KG1 (cell line): ENCODE data around the gene CHRD.

Experiments used
- DNase-seq: peaks from one replicate; lab custom pipeline; 2025; lab: John Stamatoyannopoulos, UW

The CHRD gene

GRCh38 chr3:184346480-184347190 lies 33.2 kb upstream of the CHRD start:
- DNase-seq = no peak

DNA sequence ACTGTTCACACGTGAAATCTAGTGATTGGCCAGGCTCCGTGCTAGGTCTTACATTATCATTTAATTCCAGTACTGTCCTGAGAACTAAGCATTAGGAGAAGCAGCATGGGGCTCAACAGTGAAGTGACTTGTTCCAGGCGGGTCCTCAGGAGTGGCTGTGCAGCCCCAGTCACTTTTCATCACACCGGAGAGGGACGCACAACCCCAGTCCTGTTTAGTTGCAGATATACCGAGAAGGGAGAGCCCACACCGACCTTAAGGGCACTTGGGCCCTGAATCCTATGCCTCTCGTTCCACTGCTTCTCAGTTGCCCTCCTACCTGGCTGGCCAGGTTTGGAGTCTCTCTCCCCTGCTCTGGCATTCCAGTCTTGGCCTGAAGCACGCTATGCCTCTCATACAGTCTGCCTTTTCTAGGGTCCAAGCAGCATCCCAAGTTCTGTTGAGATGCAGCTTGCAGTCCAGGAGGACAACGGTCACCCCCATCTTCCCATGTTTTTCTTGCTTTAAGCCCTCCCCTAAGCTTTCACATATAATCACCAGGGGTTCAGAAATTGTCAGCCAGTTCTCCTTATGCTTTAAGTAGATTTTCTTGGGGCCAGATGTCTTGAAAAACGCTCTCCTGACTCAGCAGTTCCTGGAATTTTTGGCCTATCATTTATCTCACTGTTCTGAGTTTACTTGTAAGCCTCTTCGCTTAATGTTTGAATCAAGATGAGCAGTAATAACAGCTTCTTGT lies 32.4 kb upstream of the CHRD start:
- DNase-seq = no peak

GRCh38 chr3:184348057-184348382 lies 31.8 kb upstream of the CHRD start:
- no peak for DNase-seq

GRCh38 chr3:184349563-184350470 lies 30.0 kb upstream of the CHRD start:
- no peak for DNase-seq

- DNase-seq = no peak
These were observed 29.2 kb upstream of the CHRD start for GRCh38 chr3:184350618-184351017.

GRCh38 chr3:184351511-184352148 lies 28.2 kb upstream of the CHRD start:
- no peak for DNase-seq

DNA sequence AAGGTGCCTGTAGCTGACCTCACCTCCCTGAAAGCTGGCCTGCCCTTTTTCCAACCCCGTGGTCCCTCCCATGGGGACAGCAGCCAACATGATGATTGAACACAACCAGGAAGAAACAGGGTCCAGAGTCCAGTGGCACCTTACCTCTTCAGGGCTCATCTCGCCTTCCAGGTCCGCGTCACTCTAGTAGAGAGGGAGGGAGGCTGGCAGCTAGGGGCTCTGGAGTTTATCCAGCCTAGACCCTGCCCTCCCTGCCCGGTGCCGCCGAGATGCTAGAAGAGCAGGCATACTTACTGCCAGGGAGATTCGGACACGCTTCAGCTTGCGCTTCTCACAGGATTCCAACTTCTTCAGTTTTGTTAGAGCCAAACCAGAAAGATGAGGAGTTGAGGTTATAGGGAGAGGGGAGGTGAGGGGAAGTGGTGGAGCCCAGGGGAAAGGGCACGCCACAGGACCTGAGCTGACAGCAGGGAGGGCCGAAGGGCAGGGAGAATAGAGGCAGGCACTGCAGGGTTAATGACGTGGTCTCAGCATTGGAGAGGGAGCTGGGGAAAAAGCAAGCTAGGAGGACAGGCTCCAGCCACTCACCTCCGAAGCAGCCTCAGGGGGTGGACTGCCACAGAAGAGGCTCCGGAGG lies 27.6 kb upstream of the CHRD start:
- no peak for DNase-seq

GRCh38 chr3:184352897-184353545 lies 26.8 kb upstream of the CHRD start:
- no peak for DNase-seq

DNA sequence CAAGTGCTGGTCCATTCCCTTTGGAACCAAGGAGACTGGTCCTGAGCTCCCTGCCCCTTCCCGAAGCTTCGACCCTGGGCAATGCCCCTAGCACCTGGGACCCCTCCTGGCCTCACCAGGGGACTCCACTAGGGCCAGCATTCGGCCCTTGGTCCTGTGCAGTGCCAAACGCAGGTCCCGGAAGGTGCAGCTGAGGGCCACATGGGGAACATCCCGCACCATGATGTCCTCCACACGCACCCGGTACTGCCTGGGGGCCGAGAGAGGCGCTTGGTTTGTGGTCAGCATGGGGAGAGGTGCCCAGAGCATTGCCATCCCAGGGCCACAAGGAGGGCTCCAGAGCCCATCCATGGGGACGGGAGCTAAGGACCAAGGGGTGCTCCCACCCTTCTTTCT lies 26.3 kb upstream of the CHRD start:
- no peak for DNase-seq

GRCh38 chr3:184354121-184354728 lies 25.6 kb upstream of the CHRD start:
- DNase-seq = no peak

DNA sequence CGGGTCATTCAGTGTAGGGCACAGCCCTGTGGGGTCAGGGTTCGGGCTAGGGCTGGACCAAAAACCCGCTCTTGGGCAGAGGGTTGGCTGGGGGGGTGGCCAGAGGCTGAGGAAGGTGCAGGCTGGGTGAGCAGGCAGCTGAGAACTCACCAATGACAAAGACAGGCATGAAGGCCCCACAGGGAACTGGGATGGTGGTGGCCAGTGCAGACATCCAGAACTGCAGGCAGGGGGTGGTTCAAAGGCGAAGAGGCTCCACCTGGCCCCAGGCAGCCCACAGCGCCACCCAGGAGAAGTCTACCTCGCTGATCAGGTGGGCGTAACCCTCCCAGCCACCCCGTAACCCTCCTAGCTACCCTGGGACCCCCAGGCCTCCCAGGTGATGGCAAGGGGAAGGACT lies 25.1 kb upstream of the CHRD start:
- DNase-seq = no peak

DNA sequence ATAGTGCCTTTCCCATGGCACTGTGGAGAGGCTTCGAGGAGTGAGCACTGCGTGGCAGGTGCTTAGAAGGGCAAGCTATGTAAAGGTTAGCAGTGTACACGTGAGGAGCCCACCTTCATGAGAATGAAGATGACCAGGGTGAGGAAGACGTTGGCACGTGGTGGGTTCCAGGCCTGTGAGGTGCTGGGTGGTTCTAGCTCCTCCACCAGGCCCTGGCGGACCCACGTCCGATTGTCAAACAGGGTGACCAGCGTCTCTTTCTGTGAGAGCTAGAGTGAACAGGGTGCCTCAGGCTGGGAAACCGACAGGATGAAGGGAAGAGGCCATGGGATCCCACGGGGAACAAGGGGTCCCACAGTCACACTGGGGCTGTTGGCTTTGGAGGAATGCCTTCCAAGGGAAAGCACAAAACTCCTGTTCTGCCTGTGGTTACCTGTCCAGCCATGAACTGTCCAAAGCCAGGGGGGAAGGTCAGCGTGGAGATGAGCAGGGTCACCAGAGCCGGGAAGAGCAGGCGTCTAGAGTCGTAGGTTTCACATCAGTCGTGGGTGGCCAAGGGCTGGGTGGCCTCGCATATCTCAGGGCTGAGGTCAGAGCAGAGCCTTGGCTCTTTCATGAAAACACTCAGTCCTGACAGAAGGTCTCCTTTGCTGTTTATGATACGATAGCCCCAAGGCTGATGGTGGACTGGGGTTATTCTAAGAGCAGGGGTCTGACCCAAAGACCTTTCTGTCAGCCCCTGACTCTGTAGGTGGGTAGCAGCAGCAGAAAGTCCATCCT lies 24.4 kb upstream of the CHRD start:
- DNase-seq = no peak

- DNase-seq = no peak
These were observed 22.4 kb upstream of the CHRD start for GRCh38 chr3:184357248-184358123.

GRCh38 chr3:184358124-184358767 lies 21.6 kb upstream of the CHRD start:
- no peak for DNase-seq

DNA sequence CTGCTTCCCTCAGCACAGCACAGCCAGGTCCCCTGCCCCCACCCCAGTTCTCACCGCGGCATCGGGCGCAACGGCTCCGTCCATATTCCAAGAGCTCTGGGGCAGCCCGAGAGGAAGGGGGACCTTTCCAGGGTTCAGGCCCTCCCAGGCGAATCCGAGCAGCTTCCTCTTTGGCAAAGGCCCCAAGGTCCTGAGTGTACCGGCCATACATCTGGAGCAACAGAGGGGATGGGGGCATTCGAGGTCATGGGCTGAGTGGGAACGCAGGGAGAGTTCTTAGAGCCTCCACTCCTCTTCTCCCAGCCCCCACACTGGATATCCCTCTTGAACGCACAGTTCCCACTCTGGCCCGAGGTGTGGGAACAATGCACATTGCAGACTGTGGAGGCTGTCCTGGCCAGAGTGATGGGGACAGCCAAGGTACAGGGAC lies 20.9 kb upstream of the CHRD start:
- no peak for DNase-seq

DNA sequence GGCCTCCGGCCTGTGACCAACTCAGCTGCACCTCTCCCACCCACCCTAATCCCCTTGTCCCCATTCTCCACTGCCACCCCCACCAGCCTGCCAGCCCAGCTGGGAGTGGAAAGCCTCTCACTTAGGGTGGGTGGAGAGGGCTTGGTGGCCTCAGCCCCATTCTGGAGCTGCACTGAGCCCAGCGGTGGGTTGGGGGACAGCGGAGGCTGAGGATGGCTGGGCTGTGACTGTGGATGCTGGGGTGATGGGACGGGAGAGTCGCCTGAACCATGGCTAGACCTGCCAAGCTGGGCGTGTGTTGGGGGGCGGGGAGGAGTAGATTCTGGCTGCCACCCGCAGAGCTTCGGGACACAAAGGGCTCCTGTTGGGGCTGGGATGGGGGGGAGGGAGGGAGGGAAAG lies 20.2 kb upstream of the CHRD start:
- DNase-seq = no peak

- DNase-seq = no peak
These were observed 19.6 kb upstream of the CHRD start for GRCh38 chr3:184360070-184360928.
